ENCODE measurements around the gene DDRGK1. TPM values are rescaled to one million over a fixed set of nuclear protein-coding genes. Genes with fewer than 3 reads are reported as not detected.

Gene DDRGK1
- polyA plus RNA-seq, 3 donors: 39.9 to 42.7 (median 42.6) TPM

DNA sequence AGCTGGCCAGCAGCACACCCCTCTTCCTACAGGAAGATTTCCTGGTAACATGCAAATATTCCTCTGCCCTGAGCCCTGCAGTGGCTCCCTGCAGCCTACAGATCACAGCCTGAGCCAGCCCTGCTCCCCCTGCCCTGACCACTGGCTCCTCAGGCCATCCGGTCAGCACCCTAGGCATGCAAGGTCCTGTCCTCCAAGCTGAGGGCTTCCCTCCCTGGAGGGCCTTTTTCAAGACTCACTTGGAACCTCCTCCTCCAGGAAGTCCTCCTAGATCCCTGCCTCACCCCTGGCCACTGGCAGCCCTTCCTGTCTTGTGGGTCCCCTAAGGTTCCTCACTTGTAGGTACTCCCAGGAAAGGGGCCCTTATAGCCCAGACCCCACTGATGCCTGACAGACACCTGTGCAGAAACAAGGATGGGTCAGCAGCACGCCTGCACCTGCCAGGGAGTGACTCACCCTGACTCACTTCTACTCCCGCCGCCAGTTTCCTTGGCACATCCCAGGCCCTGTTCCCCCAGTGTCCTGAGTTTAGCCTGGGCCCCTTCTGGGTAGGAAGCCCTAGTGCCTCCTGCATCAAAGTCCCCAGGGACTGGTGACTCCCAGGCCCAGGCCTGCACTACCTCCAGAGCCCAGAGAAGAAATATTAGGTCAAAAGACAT lies 31.3 kb upstream of the DDRGK1 start:
- no peak overlapping the region for H3K4me2 ChIP-seq (replicated peaks; ENCODE audit: extremely low read depth, low read length, poor library complexity, severe bottlenecking)
- peaks cover 6 to 9% of the 10 kb centered on the region in 2 donors for H3K36me3 Mint-ChIP-seq
- TF ChIP-seq, protein P1, sequence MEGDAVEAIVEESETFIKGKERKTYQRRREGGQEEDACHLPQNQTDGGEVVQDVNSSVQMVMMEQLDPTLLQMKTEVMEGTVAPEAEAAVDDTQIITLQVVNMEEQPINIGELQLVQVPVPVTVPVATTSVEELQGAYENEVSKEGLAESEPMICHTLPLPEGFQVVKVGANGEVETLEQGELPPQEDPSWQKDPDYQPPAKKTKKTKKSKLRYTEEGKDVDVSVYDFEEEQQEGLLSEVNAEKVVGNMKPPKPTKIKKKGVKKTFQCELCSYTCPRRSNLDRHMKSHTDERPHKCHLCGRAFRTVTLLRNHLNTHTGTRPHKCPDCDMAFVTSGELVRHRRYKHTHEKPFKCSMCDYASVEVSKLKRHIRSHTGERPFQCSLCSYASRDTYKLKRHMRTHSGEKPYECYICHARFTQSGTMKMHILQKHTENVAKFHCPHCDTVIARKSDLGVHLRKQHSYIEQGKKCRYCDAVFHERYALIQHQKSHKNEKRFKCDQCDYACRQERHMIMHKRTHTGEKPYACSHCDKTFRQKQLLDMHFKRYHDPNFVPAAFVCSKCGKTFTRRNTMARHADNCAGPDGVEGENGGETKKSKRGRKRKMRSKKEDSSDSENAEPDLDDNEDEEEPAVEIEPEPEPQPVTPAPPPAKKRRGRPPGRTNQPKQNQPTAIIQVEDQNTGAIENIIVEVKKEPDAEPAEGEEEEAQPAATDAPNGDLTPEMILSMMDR (IDR thresholded peaks at IDR 0.05): no peak
- H3K27me3 ChIP-seq (ENCODE audit: control insufficient read depth in 2 of 2, insufficient read depth in 2 of 2, low read length in 2 of 2): peaks cover 24 to 51% of the 10 kb centered on the region in 2 donors
- H3K4me3 ChIP-seq (replicated peaks in 1 of 3; ENCODE audit: low read depth in 2 of 3, low read length in 3 of 3): no peak overlapping the region
- peaks cover 19 to 24% of the 10 kb centered on the region in 2 donors for H3K4me1 ChIP-seq (ENCODE audit: control insufficient read depth in 1 of 2, insufficient read depth in 2 of 2, low read length in 2 of 2)
- peaks cover 0 to 25% of the 10 kb centered on the region in 2 donors for H3K9me3 ChIP-seq (replicated peaks in 1 of 2; ENCODE audit: control insufficient read depth in 1 of 2, insufficient read depth in 1 of 2, low read length in 2 of 2)
- no peaks in the 10 kb centered on the region for H3K36me3 ChIP-seq (replicated peaks in 1 of 2; ENCODE audit: control insufficient read depth in 1 of 2, insufficient read depth in 2 of 2, low read length in 2 of 2)
- no peaks in the 10 kb centered on the region for H4K20me1 ChIP-seq (ENCODE audit: insufficient read depth, low read length)
- H3K27ac ChIP-seq (ENCODE audit: low read depth in 1 of 2, low read length in 2 of 2): no peak overlapping the region
- H3K9me3 Mint-ChIP-seq: peaks cover 0 to 21% (median 6%) of the 10 kb centered on the region in 7 donors
- H3K4me1 Mint-ChIP-seq: peaks cover 15% of the 10 kb centered on the region
- peak overlapping the region in 1 of 2 donors; percentile 98 for H3K4me3 Mint-ChIP-seq
- H3K27ac Mint-ChIP-seq: peak overlapping the region in 2 of 7 donors; percentile 8 to 26
- H3K79me2 ChIP-seq (ENCODE audit: insufficient read depth, low read length): no peaks in the 10 kb centered on the region
- intact Hi-C loops (cut with micrococcal nuclease): no loop called here
- DNase-seq: no peak
- H3K27me3 Mint-ChIP-seq (ENCODE audit: low read depth in 3 of 3): peaks cover 44 to 58% (median 53%) of the 10 kb centered on the region in 3 donors
- H3K9ac ChIP-seq (ENCODE audit: insufficient read depth, low read length, poor library complexity, severe bottlenecking): no peak overlapping the region
- H2AFZ ChIP-seq (ENCODE audit: insufficient read depth, low read depth, low read length, poor library complexity, severe bottlenecking): no peak overlapping the region
- WGBS (ENCODE audit: insufficient coverage): 79% methylated on average over 3 of the region's 4 CpGs

DNA sequence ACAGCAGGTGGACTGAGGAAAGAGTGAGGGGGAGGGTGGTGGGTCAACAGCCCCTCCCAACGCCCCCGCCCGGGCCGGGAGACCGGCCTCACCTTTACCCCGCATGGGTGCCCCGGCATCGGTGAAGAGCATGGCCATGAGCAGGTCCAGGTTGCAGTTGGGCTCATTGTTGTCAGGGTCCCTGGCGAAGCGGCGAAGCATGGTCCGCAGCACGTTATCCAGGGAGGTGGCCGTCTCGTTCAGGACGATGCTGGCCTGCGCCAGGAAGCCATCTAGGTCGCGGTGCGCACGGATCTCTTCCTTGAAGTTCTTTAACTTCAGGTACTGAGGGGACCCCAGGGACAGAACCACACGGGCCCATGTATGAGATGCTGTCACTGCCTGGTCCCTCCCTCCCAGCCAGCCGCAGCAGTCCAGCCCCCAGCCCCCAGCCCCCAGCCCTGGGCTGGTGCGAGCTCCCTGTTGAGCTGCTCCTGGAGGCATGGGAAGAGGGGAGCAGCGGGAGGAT lies 29.6 kb upstream of the DDRGK1 start:
- Histone ChIP-seq H3K9me3 (replicated peaks in 1 of 2; ENCODE audit: control insufficient read depth in 1 of 2, insufficient read depth in 1 of 2, low read length in 2 of 2) (peaks cover 0 to 14% of the 10 kb centered on the region in 2 donors), H3K36me3 (replicated peaks in 1 of 2; ENCODE audit: control insufficient read depth in 1 of 2, insufficient read depth in 2 of 2, low read length in 2 of 2) (no peaks in the 10 kb centered on the region), H3K4me1 (ENCODE audit: control insufficient read depth in 1 of 2, insufficient read depth in 2 of 2, low read length in 2 of 2) (peaks cover 9 to 12% of the 10 kb centered on the region in 2 donors), H2AFZ (ENCODE audit: insufficient read depth, low read depth, low read length, poor library complexity, severe bottlenecking) (no peak overlapping the region), H3K4me3 (replicated peaks in 1 of 3; ENCODE audit: low read depth in 2 of 3, low read length in 3 of 3) (no peak overlapping the region), H3K27ac (ENCODE audit: low read depth in 1 of 2, low read length in 2 of 2) (no peak overlapping the region), H4K20me1 (ENCODE audit: insufficient read depth, low read length) (no peaks in the 10 kb centered on the region), H3K79me2 (ENCODE audit: insufficient read depth, low read length) (no peaks in the 10 kb centered on the region), H3K9ac (ENCODE audit: insufficient read depth, low read length, poor library complexity, severe bottlenecking) (no peak overlapping the region), H3K27me3 (ENCODE audit: control insufficient read depth in 2 of 2, insufficient read depth in 2 of 2, low read length in 2 of 2) (peaks cover 19 to 35% of the 10 kb centered on the region in 2 donors), H3K4me2 (replicated peaks; ENCODE audit: extremely low read depth, low read length, poor library complexity, severe bottlenecking) (no peak overlapping the region)
- peaks cover 6% of the 10 kb centered on the region for H3K4me1 Mint-ChIP-seq
- H3K27me3 Mint-ChIP-seq (ENCODE audit: low read depth in 3 of 3): peaks cover 30 to 41% (median 39%) of the 10 kb centered on the region in 3 donors
- peaks cover 1 to 3% of the 10 kb centered on the region in 2 donors for H3K36me3 Mint-ChIP-seq
- TF ChIP-seq, protein P1 (IDR thresholded peaks at IDR 0.05): no peak
- no peak overlapping the region for H3K4me3 Mint-ChIP-seq
- peaks cover 0 to 14% (median 6%) of the 10 kb centered on the region in 7 donors for H3K9me3 Mint-ChIP-seq
- no peak overlapping the region for H3K27ac Mint-ChIP-seq
- 96% methylated on average over 18 of the region's 25 CpGs for WGBS (ENCODE audit: insufficient coverage)
- intact Hi-C loops (cut with micrococcal nuclease): no loop called here
- DNase-seq: no peak
